ENCODE measurements around the gene TMIE.
A peak's percentile ranks its signal among the peaks of the same experiment; 100 is the strongest.

TMIE gene

GRCh38 chr3:46713050-46713897 lies 12.1 kb downstream of the TMIE start:
- H3K4me3 ChIP-seq (ENCODE audit: low read length): no peak overlapping the region
- TF ChIP-seq CTCF (IDR thresholded peaks at IDR 0.05; ENCODE audit: insufficient read depth, low read depth, low read length, missing control alignments): no peak
- no peak for DNase-seq (ENCODE audit: low read depth)

GRCh38 chr3:46713898-46714552 lies 12.8 kb downstream of the TMIE start:
- H3K4me3 ChIP-seq (ENCODE audit: low read length): no peak overlapping the region
- TF ChIP-seq CTCF (IDR thresholded peaks at IDR 0.05; ENCODE audit: insufficient read depth, low read depth, low read length, missing control alignments): no peak
- DNase-seq (ENCODE audit: low read depth): peak; percentile 68

DNA sequence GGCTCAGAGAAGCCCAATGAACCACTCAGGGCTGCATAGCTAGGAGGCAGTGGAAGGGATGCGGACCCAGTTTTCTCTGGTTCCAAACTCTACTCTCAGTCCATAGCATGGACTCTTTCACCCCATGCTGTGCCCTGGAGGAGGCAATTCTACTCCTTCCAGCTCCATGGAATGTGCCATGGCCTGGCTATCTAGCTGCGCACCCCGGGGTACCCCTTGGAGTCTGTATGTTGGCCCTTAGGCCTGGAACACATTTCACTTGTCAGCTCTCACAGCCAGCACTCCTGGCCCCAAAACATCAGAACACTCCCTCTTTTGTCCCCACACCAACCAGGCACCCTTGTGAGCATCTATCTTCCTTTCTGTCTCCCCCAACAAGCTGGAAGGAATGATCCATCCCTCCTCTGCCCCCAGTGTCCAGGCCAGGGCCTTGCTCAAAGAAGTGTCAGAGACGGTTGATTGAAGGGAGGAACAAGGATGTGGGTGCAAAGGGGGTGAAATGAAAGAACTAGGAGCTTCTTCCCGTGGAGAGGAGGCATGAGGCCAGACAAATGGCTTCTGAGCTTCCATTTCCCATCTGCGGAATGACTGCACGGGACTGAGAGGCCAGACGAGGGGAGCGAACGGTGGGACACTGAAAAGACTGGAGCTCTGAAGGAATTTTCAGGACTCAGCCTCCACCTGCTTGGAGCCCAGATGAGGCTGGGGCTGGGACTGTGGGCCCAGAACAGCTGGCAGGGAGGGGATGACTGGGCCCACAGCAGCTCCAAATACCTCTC lies 13.7 kb downstream of the TMIE start:
- H3K4me3 ChIP-seq (ENCODE audit: low read length): no peak overlapping the region
- no peak for DNase-seq (ENCODE audit: low read depth)
- TF ChIP-seq CTCF (IDR thresholded peaks at IDR 0.05; ENCODE audit: insufficient read depth, low read depth, low read length, missing control alignments): no peak

- DNase-seq (ENCODE audit: low read depth): no peak
- no peak overlapping the region for H3K4me3 ChIP-seq (ENCODE audit: low read length)
- TF ChIP-seq CTCF (IDR thresholded peaks at IDR 0.05; ENCODE audit: insufficient read depth, low read depth, low read length, missing control alignments): no peak
These were observed 14.4 kb downstream of the TMIE start for GRCh38 chr3:46715507-46716175.

- DNase-seq (ENCODE audit: low read depth): no peak
- no peak overlapping the region for H3K4me3 ChIP-seq (ENCODE audit: low read length)
- no peak for TF ChIP-seq CTCF (IDR thresholded peaks at IDR 0.05; ENCODE audit: insufficient read depth, low read depth, low read length, missing control alignments)
These were observed 15.6 kb downstream of the TMIE start for GRCh38 chr3:46716461-46717441.

Data from epithelial cell of esophagus (primary cell).